Heart left ventricle (tissue), 16 donors: Measurements from ENCODE around the gene ZFP91. TPM values are rescaled to one million over a fixed set of nuclear protein-coding genes. Genes with fewer than 3 reads are reported as not detected.

Source experiments
- ATAC-seq, 4 donors: fragments of 200-7000 bp; cut with Tn5 transposase; one replicate each; pipeline ENCODE4 v1.9.1; 2020 to 2022; ENCODE audit warnings: moderate library complexity in 4 of 4, mild to moderate bottlenecking in 3 of 4, moderate number of reproducible peaks in 1 of 4
- DNase-seq, 5 donors: peaks; one replicate each; pipeline ENCODE4 v3.0.0-alpha.2; 2020
- H3K27ac ChIP-seq, 12 donors: fragments of 200-600 bp; sonication (generic) in 4 of 12; one replicate each; pipeline versions ENCODE4 v1.5.0 to v1.8.0; 2016 to 2022; ENCODE audit warnings: mild to moderate bottlenecking in 2 of 12
- H3K27me3 ChIP-seq, 9 donors: fragments of 200-600 bp; sonication (generic) in 2 of 9; one replicate each; pipeline versions ENCODE4 v1.5.1 to v1.8.0; 2016 to 2022; ENCODE audit warnings: mild to moderate bottlenecking in 3 of 9
- H3K36me3 ChIP-seq, 9 donors: fragments of 200-600 bp; sonication (generic) in 2 of 9; one replicate each; pipeline versions ENCODE4 v1.5.0 to v1.8.0; 2018 to 2022; ENCODE audit warnings: mild to moderate bottlenecking in 2 of 9
- H3K4me1 ChIP-seq, 12 donors: fragments of 200-600 bp; sonication (generic) in 4 of 12; one replicate each; pipeline versions ENCODE4 v1.5.0 to v1.8.0; 2016 to 2022; ENCODE audit warnings: mild to moderate bottlenecking in 3 of 12
- H3K4me3 ChIP-seq, 12 donors: fragments of 200-600 bp; sonication (generic) in 4 of 12; one replicate each; pipeline versions ENCODE4 v1.5.0 to v1.8.0; 2017 to 2022; ENCODE audit warnings: mild to moderate bottlenecking in 9 of 12, moderate library complexity in 4 of 12
- H3K9me3 ChIP-seq, 12 donors: fragments of 200-600 bp; sonication (generic) in 4 of 12; one replicate each; pipeline versions ENCODE4 v1.5.0 to v1.8.0; 2016 to 2022; ENCODE audit warnings: mild to moderate bottlenecking in 1 of 12
- CTCF ChIP-seq, 12 donors: fragments of 200-600 bp; sonication (generic) in 4 of 12; IDR thresholded peaks; one replicate each; pipeline versions ENCODE4 v1.5.0 to v1.8.0; 2018 to 2022; ENCODE audit warnings: antibody characterized with exemption in 12 of 12, mild to moderate bottlenecking in 5 of 12
- POLR2A ChIP-seq, 2 donors: fragments of 450-650 bp; IDR thresholded peaks; one replicate each; pipeline ENCODE4 v1.6.1; 2017; ENCODE audit warnings: antibody characterized with exemption in 2 of 2, mild to moderate bottlenecking in 2 of 2, moderate library complexity in 2 of 2
- WGBS, 4 donors: extraction: QIAGEN DNeasy Blood & Tissue Kit in 2 of 4; methylation state at CpG; one replicate each; pipeline versions ENCODE4 v1.1.5 to v1.1.7; 2013 to 2018; 5-methylcytosine and 5-hydroxymethylcytosine counted together
- intact Hi-C, 10 donors: fragments of 100-400 bp; cut with DNase I; formaldehyde crosslinking; loops; one replicate each; pipeline versions ENCODE4 v1.11.1 to v1.14.2; 2022
- polyA plus RNA-seq, 2 donors: library from polyadenylated mRNA; stranded (reverse); fragments of 200-250 nt; gene quantifications; one replicate each; pipeline ENCODE4 v1.2.3, GENCODE V29; 2013
- total RNA-seq, 9 donors: library from RNA; depleted of rRNA in 2 of 9; stranded (reverse); fragments of >200 nt in 2 of 9; fragmentation: NEBNext Ultra II Directional in 3 of 9; extraction: Animal tissue kit (Norgen Biotek cat#: 25700) in 3 of 9; gene quantifications; one replicate each; pipeline versions ENCODE4 v1.1.0 to v1.2.4, GENCODE V29; 2016 to 2023
- donor health status: ischemic (EF 13 %, LVEDD 7.1; RV severe dilation, severe dysfunction).
- donor health status: healthy with polysubstance abuse.
- donor health status: DM: no; HTN: yes; CAD: no.
- donor health status: DM: no; HTN: no; CAD: no.
- donor health status: ischemic (EF 25% LVEDD 6.9; RV normal size, moderate dysfunction).
- donor health status: ischemic (EF 25% LVEDD 5.7; RV mildly dilated, moderate dysfunction).
- donor health status: healthy.
- donor health status: DM: yes; HTN: yes; CAD: no.
- donor health status: ischemic (EF 35%, LVEDD 5.7; RV mildly dilated, moderate dysfunction).
- donor health status: nonischemic (EF 11% LVEDD 7.7; RV severe dilation, severe dysfunction).
- donor health status: DM: yes; HTN: yes; CAD: no.
- donor health status: PGD.
- donor health status: ischemic (EF 29% LVEDD 5.4; RV normal size, mild dysfunction).
- donor health status: nonischemic (EF 23%, LVEDD 6.1; RV moderate dilation, normal function).

Gene ZFP91
- total and polyA plus RNA-seq, 11 donors = 11.2 to 67.0 (median 60.6) TPM

GRCh38 chr11:58656348-58656747, 77.5 kb downstream of the ZFP91 start:
- no peak for TF ChIP-seq CTCF (IDR thresholded peaks at IDR 0.05)
- no peak for DNase-seq
- no peak for ATAC-seq
- Histone ChIP-seq H3K36me3 (no peaks in the 10 kb centered on the region), H3K4me1 (peaks cover 0 to 10% (median 0%) of the 10 kb centered on the region in 12 donors), H3K27me3 (no peaks in the 10 kb centered on the region), H3K27ac (no peak overlapping the region), H3K4me3 (no peak overlapping the region), H3K9me3 (no peaks in the 10 kb centered on the region)
- intact Hi-C loops = loop anchor here in 6 of 10 donors (10.0 kb wide), 4 partner anchors 128 to 498 kb away; no protein-coding TSS in a partner anchor
- 93 to 98% (median 96%) methylated on average over 2 of the region's 2 CpGs for WGBS, 4 donors

- H3K36me3 ChIP-seq = no peaks in the 10 kb centered on the region
- peaks cover 0 to 5% (median 0%) of the 10 kb centered on the region in 12 donors for H3K4me1 ChIP-seq
- WGBS, 4 donors = 62 to 69% (median 67%) methylated on average over 3 of the region's 3 CpGs
- H3K9me3 ChIP-seq = no peaks in the 10 kb centered on the region
- intact Hi-C loops = loop anchor here in 6 of 10 donors (10.0 kb wide), 4 partner anchors 126 to 496 kb away; no protein-coding TSS in a partner anchor
- H3K27me3 ChIP-seq = peaks cover 0 to 11% (median 0%) of the 10 kb centered on the region in 9 donors
- H3K4me3 ChIP-seq = no peak overlapping the region
- no peak overlapping the region for H3K27ac ChIP-seq
- ATAC-seq (no peak), DNase-seq (no peak)
- TF ChIP-seq POLR2A (IDR thresholded peaks at IDR 0.05) (no peak), CTCF (IDR thresholded peaks at IDR 0.05) (no peak)
Observed at GRCh38 chr11:58658623-58659022, 79.8 kb downstream of the ZFP91 start.

- H3K27ac ChIP-seq = no peak overlapping the region
- 28 to 72% (median 42%) methylated on average over 2 of the region's 2 CpGs for WGBS, 4 donors
- H3K27me3 ChIP-seq = peaks cover 0 to 18% (median 2%) of the 10 kb centered on the region in 9 donors
- intact Hi-C loops = loop anchor here in 6 of 10 donors (10.0 kb wide), 4 partner anchors 125 to 495 kb away; no protein-coding TSS in a partner anchor
- H3K36me3 ChIP-seq = no peaks in the 10 kb centered on the region
- DNase-seq (no peak), ATAC-seq (no peak)
- TF ChIP-seq POLR2A (IDR thresholded peaks at IDR 0.05) = no peak
- TF ChIP-seq CTCF (IDR thresholded peaks at IDR 0.05) = no peak
- no peak overlapping the region for H3K4me3 ChIP-seq
- no peaks in the 10 kb centered on the region for H3K4me1 ChIP-seq
- no peaks in the 10 kb centered on the region for H3K9me3 ChIP-seq
Observed at GRCh38 chr11:58659404-58659803, 80.5 kb downstream of the ZFP91 start.

GRCh38 chr11:58659910-58660570, 81.2 kb downstream of the ZFP91 start:
- Histone ChIP-seq H3K27me3 (peaks cover 0 to 23% (median 2%) of the 10 kb centered on the region in 9 donors), H3K36me3 (no peaks in the 10 kb centered on the region), H3K9me3 (no peaks in the 10 kb centered on the region), H3K27ac (no peak overlapping the region), H3K4me3 (no peak overlapping the region), H3K4me1 (no peaks in the 10 kb centered on the region)
- ATAC-seq (no peak), DNase-seq (no peak)
- no peak for TF ChIP-seq POLR2A (IDR thresholded peaks at IDR 0.05)
- 65 to 76% (median 67%) methylated on average over 5 of the region's 5 CpGs for WGBS, 4 donors
- intact Hi-C loops = loop anchor here in 6 of 10 donors (10.0 kb wide), 4 partner anchors 125 to 495 kb away; no protein-coding TSS in a partner anchor

Other genes starting within 250 kb of the ZFP91 start
- gene OR5B17, start 220.0 kb upstream of the ZFP91 start, total RNA-seq = not detected
- gene OR5B17, start 220.0 kb upstream of the ZFP91 start, polyA plus RNA-seq = not detected
- not detected for gene OR5B3, start 172.2 kb upstream of the ZFP91 start, total RNA-seq
- gene OR5B3, start 172.2 kb upstream of the ZFP91 start, polyA plus RNA-seq = not detected
- not detected for gene OR5B2, start 150.9 kb upstream of the ZFP91 start, total RNA-seq
- not detected for gene OR5B2, start 150.9 kb upstream of the ZFP91 start, polyA plus RNA-seq
- gene OR5B12, start 136.8 kb upstream of the ZFP91 start, total RNA-seq = not detected
- not detected for gene OR5B12, start 136.8 kb upstream of the ZFP91 start, polyA plus RNA-seq
- gene OR5B21, start 71.0 kb upstream of the ZFP91 start, total RNA-seq = not detected
- gene OR5B21, start 71.0 kb upstream of the ZFP91 start, polyA plus RNA-seq = not detected
- 10 to 100 TPM in 1 of 9 donors, 1 to 10 TPM in 8; 2.6 to 19.8 (median 4.0) TPM for gene LPXN, start 3.2 kb upstream of the ZFP91 start, total RNA-seq
- 1 to 10 TPM; 1.8 to 2.8 TPM for gene LPXN, start 3.2 kb upstream of the ZFP91 start, polyA plus RNA-seq
- 1 to 10 TPM in 3 of 9 donors, under 1 TPM in 6; 0.71 to 1.5 (median 0.96) TPM for gene CNTF, start 43.6 kb downstream of the ZFP91 start, total RNA-seq
- gene CNTF, start 43.6 kb downstream of the ZFP91 start, polyA plus RNA-seq = 1 to 10 TPM in 1 of 2 donors, under 1 TPM in 1; 0.19 to 1.0 TPM
- gene GLYAT, start 152.9 kb downstream of the ZFP91 start, total RNA-seq = 1 to 10 TPM in 1 of 9 donors, under 1 TPM in 2, not detected in 6; 0.20 to 2.7 (median 0.34) TPM
- under 1 TPM in 1 of 2 donors, not detected in 1; 0.15 TPM for gene GLYAT, start 152.9 kb downstream of the ZFP91 start, polyA plus RNA-seq